Stimulated activated naive CD8-positive, alpha-beta T cell treated with anti-CD3 and anti-CD28 coated beads, Interleukin-15, Interleukin-2, amounts not matched to agents 100 ng/mL and 50 ng/mL, for 24 hours (primary cell): ENCODE results near the gene ABR.

Source experiments
- H3K27ac Mint-ChIP-seq: one replicate; pipeline ENCODE4 v1.8.0; 2021; ENCODE audit warnings: mild to moderate bottlenecking, mixed read lengths
- H3K27me3 Mint-ChIP-seq: one replicate; pipeline ENCODE4 v1.8.0; 2021; ENCODE audit warnings: mixed read lengths
- H3K36me3 Mint-ChIP-seq: one replicate; pipeline ENCODE4 v1.8.0; 2021; ENCODE audit warnings: low read depth, mixed read lengths
- H3K4me1 Mint-ChIP-seq: one replicate; pipeline ENCODE4 v1.8.0; 2021; ENCODE audit warnings: low read depth, mixed read lengths
- H3K4me3 Mint-ChIP-seq: one replicate; pipeline ENCODE4 v1.8.0; 2021; ENCODE audit warnings: mild to moderate bottlenecking, mixed read lengths
- H3K9me3 Mint-ChIP-seq: one replicate; pipeline ENCODE4 v1.8.0; 2021; ENCODE audit warnings: mixed read lengths

ABR gene

DNA sequence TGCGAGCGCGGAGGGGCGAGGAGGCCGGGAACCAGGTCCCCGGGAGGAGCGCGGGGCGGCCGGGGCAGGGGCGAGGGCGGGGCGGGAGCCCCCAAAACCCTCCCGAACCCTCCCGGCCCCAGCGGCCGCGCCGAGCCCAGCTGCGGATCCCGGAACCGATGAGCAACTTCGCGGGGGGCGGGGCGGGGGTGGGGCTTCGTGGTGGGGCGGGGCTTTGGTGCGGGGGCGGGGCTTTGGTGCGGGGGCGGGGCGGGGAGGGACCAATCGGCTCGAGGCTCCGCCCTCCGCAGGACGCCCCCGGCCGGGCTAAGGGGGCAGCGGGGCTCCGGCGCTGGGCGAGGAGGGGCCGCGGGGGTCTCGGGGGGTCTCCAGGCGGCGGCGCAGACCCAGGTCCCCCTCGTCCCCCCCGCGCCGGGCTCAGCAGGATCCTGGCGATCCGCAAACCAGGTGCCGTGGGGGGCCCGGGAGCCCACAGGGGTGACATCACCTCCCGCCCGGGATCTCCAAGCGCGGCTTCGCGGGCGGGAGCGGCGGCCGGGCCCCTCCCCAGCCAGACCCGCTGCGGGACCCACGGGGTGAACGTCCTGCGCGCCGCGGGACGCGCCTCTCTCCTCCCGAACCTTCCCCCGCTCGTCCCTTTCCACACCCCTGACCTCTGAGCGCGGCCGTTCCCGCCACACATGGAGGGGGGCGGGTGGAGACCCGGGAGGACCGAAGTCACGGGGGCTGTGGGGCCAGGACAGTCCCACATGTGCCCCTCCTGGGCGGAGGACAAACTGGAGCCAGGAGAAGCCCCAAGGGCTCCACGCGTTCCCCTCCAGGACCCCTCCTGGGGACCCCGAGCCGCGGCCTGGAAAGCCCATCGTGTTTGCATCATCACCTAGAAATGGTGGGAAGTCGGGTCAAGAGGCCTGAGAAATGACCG is at the start of gene ABR:
Gene ABR, minus strand, starts transcription at position 164 of the 925 bp plus-strand sequence. CDS start 254 bp downstream, outside the sequence.
- Mint-ChIP-seq H3K9me3 (no peaks in the 10 kb centered on the region), H3K4me3 (peak within 1 kb of the TSS; percentile 59), H3K27ac (no peak within 1 kb of the TSS), H3K36me3 (no peaks in the 10 kb centered on the region), H3K27me3 (no peaks in the 10 kb centered on the region), H3K4me1 (peaks cover 28% of the 10 kb centered on the region)

- H3K9me3 Mint-ChIP-seq, result no peaks in the 10 kb centered on the region
- H3K27ac Mint-ChIP-seq, result no peak overlapping the region
- H3K4me1 Mint-ChIP-seq, result peaks cover 18% of the 10 kb centered on the region
- peak overlapping the region; percentile 62 for H3K4me3 Mint-ChIP-seq
- H3K27me3 Mint-ChIP-seq, result peaks cover 45% of the 10 kb centered on the region
- H3K36me3 Mint-ChIP-seq, result no peaks in the 10 kb centered on the region
These were observed 49.6 kb upstream of the ABR start for GRCh38 chr17:1229349-1229899.

DNA sequence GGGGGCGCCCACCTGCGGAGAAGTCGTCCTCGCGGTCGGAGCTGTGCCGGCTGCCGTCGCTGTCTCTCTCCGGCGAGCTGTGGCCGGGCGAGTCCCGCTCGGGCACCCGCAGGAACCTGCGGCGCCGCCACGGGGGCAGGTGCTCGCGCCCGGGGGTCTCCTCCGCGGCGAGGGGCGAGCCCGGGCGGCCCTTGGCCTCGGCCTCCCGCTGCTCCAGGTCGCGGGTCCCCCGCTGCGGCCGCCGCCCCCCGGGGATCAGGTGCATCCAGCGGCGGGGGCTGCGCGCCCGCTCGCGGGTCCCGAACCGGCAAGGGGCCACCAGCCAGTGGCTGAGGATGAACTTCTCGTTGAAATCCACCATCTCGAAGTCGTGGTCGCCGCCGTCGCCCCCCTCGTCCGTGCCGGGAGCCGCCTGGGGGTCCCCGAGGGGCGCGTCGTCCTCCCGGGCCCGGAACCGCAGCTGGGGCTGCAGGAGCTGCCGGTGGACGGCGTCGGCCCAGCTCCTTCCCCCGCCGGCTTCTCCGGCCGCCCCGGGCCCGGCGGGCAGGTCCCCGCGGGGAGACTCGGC is 49.1 kb upstream of the ABR start:
- peaks cover 18% of the 10 kb centered on the region for H3K4me1 Mint-ChIP-seq
- H3K36me3 Mint-ChIP-seq, result no peaks in the 10 kb centered on the region
- no peak overlapping the region for H3K27ac Mint-ChIP-seq
- H3K27me3 Mint-ChIP-seq, result peaks cover 42% of the 10 kb centered on the region
- no peak overlapping the region for H3K4me3 Mint-ChIP-seq
- H3K9me3 Mint-ChIP-seq, result no peaks in the 10 kb centered on the region

DNA sequence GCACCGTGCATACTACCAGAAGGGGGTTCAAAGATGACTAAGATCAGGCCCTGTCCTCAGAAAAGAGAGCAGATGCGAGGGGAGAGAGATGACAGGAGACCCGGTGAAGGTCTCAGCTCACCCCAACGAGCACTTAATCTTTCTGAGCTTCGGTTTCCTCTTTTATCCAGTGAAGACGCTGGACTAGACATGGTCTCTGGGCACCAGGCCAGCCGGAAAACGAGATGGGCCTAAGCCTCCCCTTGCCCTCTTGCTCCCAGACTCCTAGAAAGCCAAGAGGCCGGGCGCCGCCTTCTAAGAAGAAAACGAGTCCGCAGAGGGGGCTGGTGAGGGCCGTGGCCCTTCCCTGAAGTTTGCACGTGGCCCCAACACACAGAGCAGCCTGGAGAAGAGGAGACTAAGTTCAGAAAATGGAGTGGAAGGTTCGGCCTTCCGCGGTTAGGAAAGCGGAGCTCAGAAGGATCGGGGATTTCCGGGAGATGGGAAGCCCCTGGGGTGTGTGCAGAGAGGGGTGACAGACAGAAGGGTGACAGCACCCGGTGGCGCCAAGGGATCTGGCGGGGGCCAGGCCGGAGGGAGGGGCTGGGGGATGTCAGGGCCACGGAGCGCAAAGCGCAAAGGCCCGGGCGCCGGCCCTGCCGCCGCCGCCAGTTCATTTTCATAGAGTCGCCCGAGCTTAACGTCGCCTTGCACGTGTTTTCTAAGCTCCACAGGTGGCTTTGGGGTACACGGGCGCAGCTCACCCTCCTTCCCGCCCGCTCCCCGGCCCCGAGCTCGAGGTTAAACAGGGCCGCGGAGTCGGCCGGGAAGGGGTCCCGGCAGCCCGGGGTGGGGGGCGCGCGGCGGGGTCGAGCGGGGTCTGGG is 48.4 kb upstream of the ABR start:
- Mint-ChIP-seq H3K9me3 (no peaks in the 10 kb centered on the region), H3K36me3 (no peaks in the 10 kb centered on the region), H3K4me1 (peaks cover 18% of the 10 kb centered on the region), H3K27me3 (peaks cover 41% of the 10 kb centered on the region), H3K4me3 (peak overlapping the region; percentile 80), H3K27ac (peak overlapping the region; percentile 63)

DNA sequence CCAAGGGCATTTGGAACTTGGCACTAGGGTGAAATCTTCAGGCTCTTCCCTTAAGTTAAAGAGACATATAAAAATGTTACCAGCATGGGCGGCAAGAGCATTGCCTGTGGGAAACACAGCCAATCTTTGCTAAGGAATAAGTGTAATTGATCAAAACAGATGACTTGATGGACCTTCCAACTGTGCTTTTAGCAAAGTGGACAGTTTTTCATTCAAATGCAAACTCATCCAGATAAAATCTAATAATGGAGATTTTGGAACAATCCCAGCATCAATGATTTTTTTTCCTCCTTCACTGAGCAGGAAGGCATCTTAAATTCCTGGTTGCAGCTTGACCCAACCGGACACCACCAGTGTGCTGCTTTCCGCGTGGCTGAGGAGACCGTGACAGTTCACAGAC is 47.6 kb upstream of the ABR start:
- Mint-ChIP-seq H3K27me3 (peaks cover 38% of the 10 kb centered on the region), H3K4me3 (peak overlapping the region; percentile 80), H3K9me3 (no peaks in the 10 kb centered on the region), H3K4me1 (peaks cover 18% of the 10 kb centered on the region), H3K27ac (no peak overlapping the region), H3K36me3 (no peaks in the 10 kb centered on the region)

DNA sequence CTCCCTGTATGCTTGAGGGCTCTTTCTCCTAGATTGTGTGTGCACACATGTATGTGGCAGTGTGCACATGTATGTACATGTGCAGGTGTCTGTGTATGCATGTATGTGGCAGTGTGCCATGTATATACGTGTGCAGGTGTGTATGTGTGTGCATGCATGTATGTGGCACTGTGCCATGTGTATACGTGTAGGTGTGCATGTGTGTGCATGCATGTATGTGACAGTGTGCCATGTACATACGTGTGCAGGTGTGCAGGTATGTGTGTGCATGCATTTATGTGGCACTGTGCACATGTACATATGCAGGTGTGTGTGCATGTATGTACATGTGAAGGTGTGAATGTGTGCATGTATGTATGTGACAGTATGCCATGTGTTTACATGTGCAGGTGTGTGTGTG is 46.5 kb upstream of the ABR start:
- Mint-ChIP-seq H3K4me3 (no peak overlapping the region), H3K27me3 (peaks cover 28% of the 10 kb centered on the region), H3K27ac (no peak overlapping the region), H3K9me3 (no peaks in the 10 kb centered on the region), H3K36me3 (no peaks in the 10 kb centered on the region), H3K4me1 (peaks cover 13% of the 10 kb centered on the region)

- Mint-ChIP-seq H3K4me1 (peaks cover 7% of the 10 kb centered on the region), H3K27ac (no peak overlapping the region), H3K9me3 (no peaks in the 10 kb centered on the region), H3K4me3 (no peak overlapping the region), H3K36me3 (no peaks in the 10 kb centered on the region), H3K27me3 (peaks cover 17% of the 10 kb centered on the region)
These were observed 44.5 kb upstream of the ABR start for GRCh38 chr17:1224330-1224729.

- H3K4me3 Mint-ChIP-seq, result no peak overlapping the region
- no peaks in the 10 kb centered on the region for H3K9me3 Mint-ChIP-seq
- H3K36me3 Mint-ChIP-seq, result no peaks in the 10 kb centered on the region
- no peak overlapping the region for H3K27ac Mint-ChIP-seq
- peaks cover 7% of the 10 kb centered on the region for H3K4me1 Mint-ChIP-seq
- peaks cover 17% of the 10 kb centered on the region for H3K27me3 Mint-ChIP-seq
These were observed 43.9 kb upstream of the ABR start for GRCh38 chr17:1223662-1224061.

- Mint-ChIP-seq H3K9me3 (no peaks in the 10 kb centered on the region), H3K4me1 (no peaks in the 10 kb centered on the region), H3K36me3 (no peaks in the 10 kb centered on the region), H3K27me3 (peaks cover 7% of the 10 kb centered on the region), H3K27ac (no peak overlapping the region), H3K4me3 (no peak overlapping the region)
These were observed 42.5 kb upstream of the ABR start for GRCh38 chr17:1222321-1222720.

- H3K4me1 Mint-ChIP-seq, result no peaks in the 10 kb centered on the region
- H3K9me3 Mint-ChIP-seq, result no peaks in the 10 kb centered on the region
- H3K27ac Mint-ChIP-seq, result no peak overlapping the region
- H3K4me3 Mint-ChIP-seq, result no peak overlapping the region
- no peaks in the 10 kb centered on the region for H3K36me3 Mint-ChIP-seq
- no peaks in the 10 kb centered on the region for H3K27me3 Mint-ChIP-seq
These were observed 41.4 kb upstream of the ABR start for GRCh38 chr17:1221209-1221608.

GRCh38 chr17:1220346-1220745 is 40.6 kb upstream of the ABR start:
- Mint-ChIP-seq H3K4me3 (no peak overlapping the region), H3K9me3 (no peaks in the 10 kb centered on the region), H3K27ac (no peak overlapping the region), H3K4me1 (no peaks in the 10 kb centered on the region), H3K27me3 (no peaks in the 10 kb centered on the region), H3K36me3 (no peaks in the 10 kb centered on the region)

- Mint-ChIP-seq H3K9me3 (no peaks in the 10 kb centered on the region), H3K27me3 (no peaks in the 10 kb centered on the region), H3K36me3 (no peaks in the 10 kb centered on the region), H3K4me3 (no peak overlapping the region), H3K4me1 (peaks cover 5% of the 10 kb centered on the region), H3K27ac (no peak overlapping the region)
These were observed 37.3 kb upstream of the ABR start for GRCh38 chr17:1217089-1217385.

DNA sequence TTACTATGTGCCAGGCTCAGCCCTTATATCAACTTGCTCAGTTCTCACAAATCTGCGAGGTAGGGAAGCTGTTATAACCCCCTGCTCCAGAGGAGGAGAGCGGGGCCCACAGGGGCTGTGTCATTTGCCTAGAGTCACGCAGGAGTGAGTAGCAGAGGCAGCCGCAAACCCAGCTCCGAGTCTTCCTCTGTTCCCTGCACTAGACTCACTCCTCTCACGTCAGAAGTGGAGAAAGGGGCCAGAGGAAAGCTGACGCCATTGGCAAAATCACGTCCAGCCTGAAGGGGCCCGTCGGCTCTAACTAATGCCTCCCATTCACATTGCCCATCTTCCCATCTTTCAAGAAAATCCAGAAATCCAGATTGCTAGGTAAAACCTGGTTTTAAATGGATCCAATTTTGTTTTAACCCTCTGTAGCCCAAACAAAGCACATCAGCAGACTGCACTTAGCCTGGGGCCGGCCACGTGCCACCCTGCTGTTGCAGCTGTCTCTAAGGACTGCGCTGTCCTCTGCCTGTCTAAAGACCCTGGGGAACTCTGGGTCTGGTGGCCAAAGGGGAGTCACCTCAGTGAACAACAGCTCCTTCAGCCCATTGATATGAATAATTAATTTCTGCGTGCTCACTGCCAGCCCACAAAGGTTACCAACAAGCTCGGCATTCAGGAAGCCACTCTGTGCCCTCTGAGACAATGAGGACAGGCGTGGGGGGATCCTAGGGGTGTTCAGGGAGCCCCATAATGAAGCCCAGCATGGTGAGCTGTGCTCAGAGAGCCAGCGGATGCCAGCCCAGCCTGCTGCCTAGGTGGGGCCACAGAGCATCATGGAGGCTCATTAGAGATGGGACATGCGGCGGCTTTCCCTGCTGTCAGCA is 36.7 kb upstream of the ABR start:
- no peaks in the 10 kb centered on the region for H3K9me3 Mint-ChIP-seq
- no peaks in the 10 kb centered on the region for H3K27me3 Mint-ChIP-seq
- H3K4me1 Mint-ChIP-seq, result peaks cover 5% of the 10 kb centered on the region
- no peak overlapping the region for H3K4me3 Mint-ChIP-seq
- H3K27ac Mint-ChIP-seq, result no peak overlapping the region
- no peaks in the 10 kb centered on the region for H3K36me3 Mint-ChIP-seq

GRCh38 chr17:1212946-1213345 is 33.2 kb upstream of the ABR start:
- no peaks in the 10 kb centered on the region for H3K27me3 Mint-ChIP-seq
- H3K4me1 Mint-ChIP-seq, result peaks cover 5% of the 10 kb centered on the region
- H3K4me3 Mint-ChIP-seq, result no peak overlapping the region

More at GRCh38 chr17:1212946-1213345, 33.2 kb upstream of the ABR start:
- no peaks in the 10 kb centered on the region for H3K36me3 Mint-ChIP-seq
- no peaks in the 10 kb centered on the region for H3K9me3 Mint-ChIP-seq
- H3K27ac Mint-ChIP-seq, result no peak overlapping the region
